ENCODE results near the gene FLT4.
"Not testable (repeated sequence)": the region's sequence is repeated elsewhere in the genome, so short reads cannot be mapped to it uniquely, and the experiment has no call there.

The FLT4 gene

GRCh38 chr5:180649297-180650039 is at the start of gene FLT4:
FLT4 (minus strand) TSS chr5:180649600; CDS start chr5:180649545, 55 bp downstream.
- DNase-seq (ENCODE audit: low read depth), result no peak

- DNase-seq (ENCODE audit: low read depth), result no peak
Measured at GRCh38 chr5:180699042-180699441, 49.6 kb upstream of the FLT4 start.

DNA sequence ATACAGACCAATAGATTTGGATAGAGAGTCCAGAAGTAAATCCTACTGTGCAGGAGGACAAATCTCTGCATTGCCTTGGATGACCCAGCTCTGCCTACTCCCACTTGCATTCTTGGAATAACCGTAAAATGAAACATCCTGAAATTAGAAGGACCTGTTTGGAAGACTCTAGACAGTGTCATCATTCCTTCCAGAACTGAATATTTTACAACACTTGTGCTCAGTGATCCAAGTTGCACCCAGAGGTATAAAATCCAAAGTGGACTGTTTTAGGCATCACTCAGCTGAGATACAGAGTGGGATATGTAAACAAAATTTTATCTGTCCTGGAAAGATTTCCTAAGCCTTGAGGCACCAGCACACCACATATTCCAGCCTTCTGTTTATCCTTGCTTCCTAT is 46.7 kb upstream of the FLT4 start:
- no peak for DNase-seq (ENCODE audit: low read depth)

DNA sequence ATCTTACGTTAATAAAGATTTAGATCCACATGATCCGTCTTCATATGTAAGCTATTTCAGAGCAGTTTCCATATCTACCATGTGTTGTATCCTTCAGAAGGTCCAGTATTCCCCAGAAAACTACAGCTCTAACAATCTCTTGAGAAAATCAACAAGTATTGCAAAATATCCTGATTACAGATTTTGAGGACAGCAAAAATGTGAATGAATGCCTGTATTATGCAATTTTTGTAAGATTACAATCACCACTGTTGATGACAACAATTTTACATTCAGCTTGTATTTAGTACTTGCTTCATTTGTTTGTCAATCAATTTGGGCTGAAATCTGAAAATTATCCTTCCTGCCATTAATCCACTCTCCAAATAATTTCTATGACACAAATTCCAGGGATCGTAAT is 43.0 kb upstream of the FLT4 start:
- DNase-seq (ENCODE audit: low read depth), result no peak

- no peak for DNase-seq (ENCODE audit: low read depth)
Measured at GRCh38 chr5:180691046-180691445, 41.6 kb upstream of the FLT4 start.

DNA sequence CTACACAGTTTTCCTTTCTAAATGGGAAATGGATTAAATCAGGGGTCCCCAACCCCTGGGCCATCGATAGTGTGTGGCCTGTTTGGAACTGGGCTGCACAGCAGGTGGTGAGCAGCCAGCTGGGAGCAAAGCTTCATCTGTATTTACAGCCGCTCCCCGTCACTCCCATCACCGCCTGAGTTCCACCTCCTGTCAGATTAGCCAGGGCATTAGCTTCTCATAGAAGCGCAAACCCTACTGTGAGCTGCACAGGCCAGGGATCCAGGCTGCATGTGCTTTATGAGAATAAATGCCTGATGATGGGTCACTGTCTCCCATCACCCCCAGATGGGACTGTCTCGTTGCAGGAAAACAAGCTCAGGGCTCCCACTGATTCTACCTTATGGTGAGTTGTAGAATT is 41.2 kb upstream of the FLT4 start:
- DNase-seq (ENCODE audit: low read depth), result no peak

GRCh38 chr5:180689775-180690174 is 40.4 kb upstream of the FLT4 start:
- DNase-seq (ENCODE audit: low read depth), result no peak

GRCh38 chr5:180689071-180689694 is 39.8 kb upstream of the FLT4 start:
- DNase-seq (ENCODE audit: low read depth), result no peak

DNA sequence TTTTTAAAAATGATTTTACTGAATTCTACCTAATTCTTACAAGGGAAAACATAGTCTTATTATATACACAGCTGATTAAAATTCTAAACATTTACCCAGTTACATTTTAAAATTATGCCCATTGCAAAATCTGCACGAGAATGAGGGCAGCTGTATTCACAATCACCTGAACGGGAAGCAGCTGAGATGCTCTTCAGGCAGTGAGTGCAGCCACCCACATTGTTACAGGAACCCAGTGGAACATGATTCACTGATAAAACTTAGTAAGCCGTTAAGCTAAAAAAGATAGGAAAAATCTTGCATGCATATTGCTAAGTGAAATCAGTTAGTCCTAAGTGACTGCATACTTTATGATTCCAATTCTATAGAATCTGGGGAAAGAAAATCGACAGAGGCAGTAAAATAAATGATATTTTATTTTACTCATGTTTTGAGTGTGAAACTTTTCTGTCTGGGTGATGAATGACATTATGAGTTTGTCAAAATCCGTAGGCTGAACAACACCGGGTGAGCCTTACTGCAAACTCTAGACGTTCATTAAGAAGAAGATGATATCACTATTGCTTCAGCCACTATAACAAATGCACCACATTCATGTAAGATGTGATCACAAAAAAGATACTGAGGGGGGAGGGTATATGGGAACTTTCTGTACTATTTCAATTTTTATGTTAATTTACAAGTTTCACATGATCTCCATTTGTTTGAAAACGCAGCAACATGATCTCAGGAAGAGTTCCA is 39.1 kb upstream of the FLT4 start:
- no peak for DNase-seq (ENCODE audit: low read depth)

GRCh38 chr5:180686799-180687198 is 37.4 kb upstream of the FLT4 start:
- not testable (repeated sequence) for DNase-seq (ENCODE audit: low read depth)

DNA sequence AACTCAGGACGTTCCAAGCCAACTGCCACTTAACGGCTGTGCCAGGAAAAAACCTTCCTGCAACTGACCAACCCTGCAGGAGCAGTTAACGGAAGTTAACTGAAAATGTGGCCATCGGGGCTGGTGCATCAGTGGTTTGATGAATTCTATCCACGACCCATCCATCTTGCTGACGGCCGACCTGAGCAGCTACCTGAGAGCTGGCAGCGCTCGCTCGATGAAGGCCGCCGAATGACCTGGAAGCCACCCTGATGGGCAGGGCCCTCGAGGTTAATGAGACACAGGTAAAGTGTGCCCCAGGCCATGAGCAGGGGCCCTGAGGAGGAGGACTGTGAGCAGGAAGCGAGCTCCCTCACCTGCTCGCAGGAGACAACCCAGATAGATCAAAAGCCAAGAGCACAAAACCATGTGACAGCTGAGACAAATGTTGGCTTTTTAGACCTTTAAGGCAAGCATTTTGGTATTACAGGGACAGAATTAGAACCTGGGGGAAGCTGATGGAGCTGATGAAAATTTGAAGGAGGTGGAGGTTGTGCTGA is 35.3 kb upstream of the FLT4 start:
- DNase-seq (ENCODE audit: low read depth), result no peak

DNA sequence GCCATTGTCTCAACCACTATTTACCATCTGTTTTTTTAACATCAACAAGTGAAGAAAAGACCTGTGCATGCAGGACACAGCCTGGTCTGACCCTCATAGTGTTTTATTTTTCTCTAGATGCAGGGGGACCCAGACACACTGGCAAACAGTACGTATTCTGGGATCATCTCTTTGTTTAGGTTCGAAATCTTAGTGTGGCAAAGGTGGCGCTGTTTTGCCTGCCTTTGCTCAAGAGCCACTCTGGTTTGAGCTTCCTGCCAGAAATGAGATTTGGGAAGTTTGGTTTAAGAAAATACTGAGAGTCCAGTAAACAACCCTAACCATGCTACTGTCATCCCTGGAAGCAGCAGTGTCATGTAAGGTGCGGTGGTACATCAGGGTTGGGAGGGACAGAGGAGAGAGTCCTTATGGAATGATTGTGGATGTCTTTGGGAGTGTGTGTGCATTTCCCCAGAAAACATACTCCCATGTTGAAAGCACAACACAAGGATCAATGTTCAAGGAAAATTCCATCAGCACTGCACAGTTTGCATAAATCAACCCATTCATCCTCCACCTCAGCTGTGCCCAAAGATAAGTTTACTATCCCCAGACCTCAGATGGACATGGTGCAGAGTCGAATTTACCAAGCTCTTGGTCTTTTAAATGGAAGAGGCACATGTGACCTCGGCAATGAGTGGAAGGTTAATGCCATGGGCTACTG is 34.0 kb upstream of the FLT4 start:
- DNase-seq (ENCODE audit: low read depth), result no peak

- no peak for DNase-seq (ENCODE audit: low read depth)
Measured at GRCh38 chr5:180682560-180682959, 33.2 kb upstream of the FLT4 start.

DNA sequence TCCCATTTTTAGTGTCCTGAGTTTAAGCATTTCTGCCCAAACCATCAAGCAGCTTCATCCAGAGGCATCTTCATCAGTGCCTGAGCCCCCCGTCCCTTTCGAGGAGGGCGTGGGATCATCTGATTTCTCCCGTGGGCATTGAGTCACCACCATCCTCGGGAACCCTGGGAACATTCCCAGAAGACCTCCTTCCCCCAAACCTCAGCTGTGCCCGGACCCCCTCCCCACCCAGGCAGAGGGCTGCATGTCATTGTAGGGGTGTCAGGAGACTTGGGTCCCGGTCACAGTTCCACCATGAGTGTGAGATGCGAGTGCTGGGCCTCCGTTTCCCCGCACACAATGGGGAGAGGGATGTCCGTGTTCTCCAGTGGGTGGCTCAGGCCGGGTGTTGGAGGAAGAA is 32.6 kb upstream of the FLT4 start:
- DNase-seq (ENCODE audit: low read depth), result not testable (repeated sequence)

GRCh38 chr5:180678319-180678718 is 28.9 kb upstream of the FLT4 start:
- not testable (repeated sequence) for DNase-seq (ENCODE audit: low read depth)

DNA sequence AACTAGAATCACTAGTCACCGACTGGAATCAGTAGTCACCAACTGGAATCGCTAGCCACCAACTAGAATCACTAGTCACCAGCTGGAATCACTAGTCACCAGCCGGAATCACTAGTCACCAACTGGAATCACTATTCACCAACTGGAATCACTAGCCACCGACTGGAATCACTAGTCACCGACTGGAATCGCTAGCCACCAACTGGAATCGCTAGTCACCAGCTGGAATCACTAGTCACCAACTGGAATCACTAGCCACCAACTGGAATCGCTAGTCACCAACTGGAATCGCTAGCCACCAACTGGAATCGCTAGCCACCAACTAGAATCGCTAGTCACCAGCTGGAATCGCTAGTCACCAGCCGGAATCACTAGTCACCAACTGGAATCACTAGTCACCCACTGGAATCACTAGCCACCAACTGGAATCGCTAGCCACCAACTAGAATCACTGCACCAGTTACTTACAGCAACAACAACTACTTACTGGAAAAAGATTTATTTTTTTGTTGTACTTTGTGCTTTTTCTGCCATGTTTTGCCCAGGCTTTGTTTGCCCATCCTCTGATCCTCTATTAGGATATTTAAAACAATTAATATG is 25.7 kb upstream of the FLT4 start:
- DNase-seq (ENCODE audit: low read depth), result no peak

GRCh38 chr5:180674090-180674475 is 24.7 kb upstream of the FLT4 start:
- DNase-seq (ENCODE audit: low read depth), result not testable (repeated sequence)

DNA sequence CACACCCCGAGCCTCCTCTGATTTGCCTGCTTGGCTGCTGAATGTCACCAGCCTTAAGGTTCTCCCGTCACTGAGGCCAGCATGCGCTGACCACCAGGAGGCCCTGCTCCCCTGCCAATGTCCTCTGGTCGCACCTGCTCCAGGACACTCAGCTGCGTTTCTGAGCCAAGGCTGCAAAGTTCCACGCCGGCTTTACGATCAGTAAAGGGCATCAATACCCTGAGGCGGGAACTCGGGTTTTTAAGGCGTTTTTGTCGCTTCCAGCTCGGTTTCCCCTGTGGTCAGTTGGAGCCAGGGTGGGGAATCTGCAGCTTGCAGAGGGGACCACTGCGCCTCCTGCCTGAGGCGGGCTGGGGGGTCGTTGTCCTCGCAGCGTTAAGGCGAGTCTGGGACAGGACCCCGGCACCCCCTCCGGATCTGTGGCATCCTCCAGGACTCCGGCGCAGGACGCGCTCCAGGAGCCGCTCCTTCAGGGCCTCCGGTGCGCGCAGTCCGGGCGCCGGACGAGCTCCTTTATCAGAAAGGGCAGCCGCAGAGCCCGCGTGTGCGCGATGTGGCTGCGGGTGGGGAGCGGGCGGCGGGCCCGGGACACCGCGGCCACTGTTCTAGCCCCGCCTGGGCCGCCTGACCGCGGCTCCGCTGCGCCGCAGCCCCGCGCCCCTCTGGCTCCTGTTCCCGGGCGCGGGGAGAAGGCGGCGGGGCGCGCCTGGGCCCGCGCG is 24.1 kb upstream of the FLT4 start:
- no peak for DNase-seq (ENCODE audit: low read depth)

GRCh38 chr5:180671958-180672524 is 22.6 kb upstream of the FLT4 start:
- not testable (repeated sequence) for DNase-seq (ENCODE audit: low read depth)

GRCh38 chr5:180670586-180671359 is 21.4 kb upstream of the FLT4 start:
- peak; percentile 17 for DNase-seq (ENCODE audit: low read depth)
